ENCODE data around the gene LMAN2L. TPM values are rescaled to one million over a fixed set of nuclear protein-coding genes. Genes with fewer than 3 reads are reported as not detected.

LMAN2L gene
- total and polyA plus RNA-seq, 2 of the 8 experiments (the other 6 are each of a cell fraction or from before 2014, with no cell fraction given), result 14.3 to 17.6 TPM

DNA sequence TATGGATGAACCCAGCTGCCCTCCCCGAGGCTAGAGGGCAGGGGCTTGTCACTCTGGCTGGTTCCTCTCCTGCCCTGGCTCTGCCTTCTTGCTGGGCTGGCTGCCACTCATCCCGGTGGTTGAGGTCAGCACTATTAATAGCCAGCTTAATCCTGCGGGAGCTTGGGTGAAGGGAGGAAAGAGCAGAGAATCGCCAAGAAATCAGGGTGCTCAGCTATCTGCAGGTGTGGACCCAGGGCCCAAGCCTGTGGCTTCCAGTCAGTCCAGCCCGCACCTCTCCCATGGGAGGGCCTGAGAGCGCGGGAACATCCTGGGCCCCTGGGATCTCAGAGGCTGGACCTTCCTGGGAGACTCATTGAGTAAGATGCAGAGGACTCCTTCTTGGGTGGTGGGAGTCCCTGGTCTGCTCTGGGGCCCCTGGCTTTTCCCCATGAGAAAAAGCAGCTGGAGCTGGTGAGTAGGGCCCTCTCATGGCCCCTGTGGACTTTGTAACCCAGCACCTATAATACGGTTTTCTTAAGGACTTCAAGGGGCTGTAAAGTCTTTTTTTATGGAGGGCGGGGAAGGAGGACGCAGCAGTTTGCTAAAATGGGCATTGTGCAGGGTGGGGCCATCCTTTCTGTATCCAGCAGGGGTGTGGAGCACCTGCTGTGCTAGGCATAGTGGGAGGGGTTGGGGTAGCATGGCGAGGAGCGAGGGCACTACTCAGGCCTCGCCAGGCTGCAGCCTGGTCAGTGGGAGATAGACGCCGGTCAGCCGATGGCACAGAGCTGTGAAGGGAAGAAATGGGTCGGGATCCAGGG is 48.8 kb upstream of the LMAN2L start (continued):
- TF ChIP-seq, protein P1, sequence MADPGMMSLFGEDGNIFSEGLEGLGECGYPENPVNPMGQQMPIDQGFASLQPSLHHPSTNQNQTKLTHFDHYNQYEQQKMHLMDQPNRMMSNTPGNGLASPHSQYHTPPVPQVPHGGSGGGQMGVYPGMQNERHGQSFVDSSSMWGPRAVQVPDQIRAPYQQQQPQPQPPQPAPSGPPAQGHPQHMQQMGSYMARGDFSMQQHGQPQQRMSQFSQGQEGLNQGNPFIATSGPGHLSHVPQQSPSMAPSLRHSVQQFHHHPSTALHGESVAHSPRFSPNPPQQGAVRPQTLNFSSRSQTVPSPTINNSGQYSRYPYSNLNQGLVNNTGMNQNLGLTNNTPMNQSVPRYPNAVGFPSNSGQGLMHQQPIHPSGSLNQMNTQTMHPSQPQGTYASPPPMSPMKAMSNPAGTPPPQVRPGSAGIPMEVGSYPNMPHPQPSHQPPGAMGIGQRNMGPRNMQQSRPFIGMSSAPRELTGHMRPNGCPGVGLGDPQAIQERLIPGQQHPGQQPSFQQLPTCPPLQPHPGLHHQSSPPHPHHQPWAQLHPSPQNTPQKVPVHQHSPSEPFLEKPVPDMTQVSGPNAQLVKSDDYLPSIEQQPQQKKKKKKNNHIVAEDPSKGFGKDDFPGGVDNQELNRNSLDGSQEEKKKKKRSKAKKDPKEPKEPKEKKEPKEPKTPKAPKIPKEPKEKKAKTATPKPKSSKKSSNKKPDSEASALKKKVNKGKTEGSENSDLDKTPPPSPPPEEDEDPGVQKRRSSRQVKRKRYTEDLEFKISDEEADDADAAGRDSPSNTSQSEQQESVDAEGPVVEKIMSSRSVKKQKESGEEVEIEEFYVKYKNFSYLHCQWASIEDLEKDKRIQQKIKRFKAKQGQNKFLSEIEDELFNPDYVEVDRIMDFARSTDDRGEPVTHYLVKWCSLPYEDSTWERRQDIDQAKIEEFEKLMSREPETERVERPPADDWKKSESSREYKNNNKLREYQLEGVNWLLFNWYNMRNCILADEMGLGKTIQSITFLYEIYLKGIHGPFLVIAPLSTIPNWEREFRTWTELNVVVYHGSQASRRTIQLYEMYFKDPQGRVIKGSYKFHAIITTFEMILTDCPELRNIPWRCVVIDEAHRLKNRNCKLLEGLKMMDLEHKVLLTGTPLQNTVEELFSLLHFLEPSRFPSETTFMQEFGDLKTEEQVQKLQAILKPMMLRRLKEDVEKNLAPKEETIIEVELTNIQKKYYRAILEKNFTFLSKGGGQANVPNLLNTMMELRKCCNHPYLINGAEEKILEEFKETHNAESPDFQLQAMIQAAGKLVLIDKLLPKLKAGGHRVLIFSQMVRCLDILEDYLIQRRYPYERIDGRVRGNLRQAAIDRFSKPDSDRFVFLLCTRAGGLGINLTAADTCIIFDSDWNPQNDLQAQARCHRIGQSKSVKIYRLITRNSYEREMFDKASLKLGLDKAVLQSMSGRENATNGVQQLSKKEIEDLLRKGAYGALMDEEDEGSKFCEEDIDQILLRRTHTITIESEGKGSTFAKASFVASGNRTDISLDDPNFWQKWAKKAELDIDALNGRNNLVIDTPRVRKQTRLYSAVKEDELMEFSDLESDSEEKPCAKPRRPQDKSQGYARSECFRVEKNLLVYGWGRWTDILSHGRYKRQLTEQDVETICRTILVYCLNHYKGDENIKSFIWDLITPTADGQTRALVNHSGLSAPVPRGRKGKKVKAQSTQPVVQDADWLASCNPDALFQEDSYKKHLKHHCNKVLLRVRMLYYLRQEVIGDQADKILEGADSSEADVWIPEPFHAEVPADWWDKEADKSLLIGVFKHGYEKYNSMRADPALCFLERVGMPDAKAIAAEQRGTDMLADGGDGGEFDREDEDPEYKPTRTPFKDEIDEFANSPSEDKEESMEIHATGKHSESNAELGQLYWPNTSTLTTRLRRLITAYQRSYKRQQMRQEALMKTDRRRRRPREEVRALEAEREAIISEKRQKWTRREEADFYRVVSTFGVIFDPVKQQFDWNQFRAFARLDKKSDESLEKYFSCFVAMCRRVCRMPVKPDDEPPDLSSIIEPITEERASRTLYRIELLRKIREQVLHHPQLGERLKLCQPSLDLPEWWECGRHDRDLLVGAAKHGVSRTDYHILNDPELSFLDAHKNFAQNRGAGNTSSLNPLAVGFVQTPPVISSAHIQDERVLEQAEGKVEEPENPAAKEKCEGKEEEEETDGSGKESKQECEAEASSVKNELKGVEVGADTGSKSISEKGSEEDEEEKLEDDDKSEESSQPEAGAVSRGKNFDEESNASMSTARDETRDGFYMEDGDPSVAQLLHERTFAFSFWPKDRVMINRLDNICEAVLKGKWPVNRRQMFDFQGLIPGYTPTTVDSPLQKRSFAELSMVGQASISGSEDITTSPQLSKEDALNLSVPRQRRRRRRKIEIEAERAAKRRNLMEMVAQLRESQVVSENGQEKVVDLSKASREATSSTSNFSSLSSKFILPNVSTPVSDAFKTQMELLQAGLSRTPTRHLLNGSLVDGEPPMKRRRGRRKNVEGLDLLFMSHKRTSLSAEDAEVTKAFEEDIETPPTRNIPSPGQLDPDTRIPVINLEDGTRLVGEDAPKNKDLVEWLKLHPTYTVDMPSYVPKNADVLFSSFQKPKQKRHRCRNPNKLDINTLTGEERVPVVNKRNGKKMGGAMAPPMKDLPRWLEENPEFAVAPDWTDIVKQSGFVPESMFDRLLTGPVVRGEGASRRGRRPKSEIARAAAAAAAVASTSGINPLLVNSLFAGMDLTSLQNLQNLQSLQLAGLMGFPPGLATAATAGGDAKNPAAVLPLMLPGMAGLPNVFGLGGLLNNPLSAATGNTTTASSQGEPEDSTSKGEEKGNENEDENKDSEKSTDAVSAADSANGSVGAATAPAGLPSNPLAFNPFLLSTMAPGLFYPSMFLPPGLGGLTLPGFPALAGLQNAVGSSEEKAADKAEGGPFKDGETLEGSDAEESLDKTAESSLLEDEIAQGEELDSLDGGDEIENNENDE (IDR thresholded peaks at IDR 0.05; ENCODE audit: insufficient replicate concordance, low read length), result no peak
- TF ChIP-seq SIX5 (IDR thresholded peaks at IDR 0.05; ENCODE audit: low read depth, low read length) (no peak), POU5F1 (IDR thresholded peaks at IDR 0.05; ENCODE audit: low read depth, low read length) (no peak), RFX5 (IDR thresholded peaks at IDR 0.05; ENCODE audit: borderline replicate concordance, low read depth, low read length) (no peak), GABPA (IDR thresholded peaks at IDR 0.05; ENCODE audit: borderline replicate concordance, insufficient read depth, low read length) (no peak)

All from H1 (cell line).